BLaER1 (cell line): ENCODE results near the gene DKK3.
A peak's percentile ranks its signal among the peaks of the same experiment; 100 is the strongest.

ENCODE experiments used
- H3K27ac ChIP-seq: shearing (Covaris generic); formaldehyde crosslinking; 2 replicates; pipeline ENCODE4 v1.8.1; 2022
- H3K27me3 ChIP-seq: shearing (Covaris generic); formaldehyde crosslinking; 2 replicates; pipeline ENCODE4 v1.8.1; 2022
- H3K36me3 ChIP-seq: shearing (Covaris generic); formaldehyde crosslinking; 2 replicates; pipeline ENCODE4 v1.8.1; 2022
- H3K4me1 ChIP-seq: shearing (Covaris generic); formaldehyde crosslinking; 2 replicates; pipeline ENCODE4 v1.8.1; 2022
- H3K4me2 ChIP-seq: shearing (Covaris generic); formaldehyde crosslinking; 2 replicates; pipeline ENCODE4 v1.8.1; 2022
- H3K4me3 ChIP-seq: shearing (Covaris generic); formaldehyde crosslinking; 2 replicates; pipeline ENCODE4 v1.8.1; 2022
- H3K9ac ChIP-seq: shearing (Covaris generic); formaldehyde crosslinking; 2 replicates; pipeline ENCODE4 v1.8.1; 2022
- H3K9me3 ChIP-seq: shearing (Covaris generic); formaldehyde crosslinking; 2 replicates; pipeline ENCODE4 v1.8.1; 2022
- H4K20me1 ChIP-seq: shearing (Covaris generic); formaldehyde crosslinking; 2 replicates; pipeline ENCODE4 v1.8.1; 2022
- Cebpa-rat ChIP-seq: shearing (Covaris generic); IDR thresholded peaks from 2 replicates; pipeline ENCODE4 v1.8.1; 2022

Gene DKK3

DNA sequence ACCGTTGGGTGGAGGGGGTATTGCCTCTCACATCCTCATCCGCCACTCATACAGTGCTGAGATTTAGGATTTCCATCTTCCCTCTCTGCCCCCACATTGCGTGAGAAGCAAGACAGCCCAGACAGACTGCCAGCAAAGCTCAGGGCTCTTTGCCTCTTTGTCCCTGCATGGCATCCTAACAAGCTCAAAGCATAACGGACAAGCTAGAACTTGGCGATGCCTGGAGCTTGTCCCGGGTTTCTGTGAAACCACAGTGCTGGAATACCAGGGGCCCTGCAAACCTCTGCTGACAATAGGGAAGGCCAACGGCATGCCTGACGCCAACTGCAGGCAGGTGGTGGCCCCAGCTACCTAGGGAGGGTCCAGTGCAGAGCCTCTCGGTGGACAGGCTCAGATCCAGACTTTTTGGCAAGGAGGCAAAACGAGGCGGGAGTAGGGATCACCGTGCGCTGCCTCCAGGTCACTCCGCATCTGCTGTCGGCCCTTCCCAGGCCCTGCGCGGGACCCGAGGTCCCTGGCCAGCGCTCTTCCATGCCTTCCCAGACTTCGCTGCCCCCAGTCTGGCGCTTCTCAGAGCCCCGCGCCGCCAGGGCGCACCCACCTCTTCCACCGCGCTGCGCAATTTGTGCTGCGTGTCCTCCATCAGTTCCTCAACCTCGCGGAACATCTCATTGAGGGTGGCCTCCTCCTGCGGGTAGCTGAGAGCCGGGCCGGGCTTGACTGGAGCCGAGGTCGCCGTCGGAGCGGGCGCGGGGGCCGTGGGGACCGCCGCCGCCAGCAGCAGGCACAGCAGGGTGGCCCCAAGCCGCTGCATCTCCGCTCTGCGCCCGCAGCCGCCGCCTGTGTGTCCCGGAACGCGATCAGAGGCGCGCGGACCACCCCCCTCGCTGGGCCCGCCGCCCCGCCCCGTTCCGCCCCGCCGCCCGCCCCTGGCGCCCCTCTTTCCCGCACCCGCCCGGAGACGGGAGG lies at the start of gene DKK3:
Gene DKK3 (minus strand): TSS at position 858 of the 969 bp plus-strand sequence. CDS start 44 bp downstream, at position 814.
- no peaks in the 10 kb centered on the region for H3K36me3 ChIP-seq
- TF ChIP-seq Cebpa-rat = no peak
- H4K20me1 ChIP-seq = no peaks in the 10 kb centered on the region
- peaks cover 28% of the 10 kb centered on the region for H3K9me3 ChIP-seq
- H3K4me1 ChIP-seq = no peaks in the 10 kb centered on the region
- H3K4me2 ChIP-seq = peak within 1 kb of the TSS; percentile 24; the same call in 1 of the 2 replicates
- no peak within 1 kb of the TSS for H3K9ac ChIP-seq
- peak within 1 kb of the TSS; percentile 12; the same call in 1 of the 2 replicates for H3K4me3 ChIP-seq
- peaks cover 53% of the 10 kb centered on the region for H3K27me3 ChIP-seq
- H3K27ac ChIP-seq = no peak within 1 kb of the TSS

GRCh38 chr11:12057299-12057980 lies 49.0 kb upstream of the DKK3 start:
- TF ChIP-seq Cebpa-rat = no peak
- no peaks in the 10 kb centered on the region for H4K20me1 ChIP-seq
- no peaks in the 10 kb centered on the region for H3K36me3 ChIP-seq
- no peaks in the 10 kb centered on the region for H3K27me3 ChIP-seq
- no peak overlapping the region for H3K27ac ChIP-seq
- peaks cover 14% of the 10 kb centered on the region for H3K9me3 ChIP-seq
- H3K4me3 ChIP-seq = no peak overlapping the region
- peaks cover 31% of the 10 kb centered on the region for H3K4me1 ChIP-seq
- H3K9ac ChIP-seq = no peak overlapping the region
- no peak overlapping the region for H3K4me2 ChIP-seq

DNA sequence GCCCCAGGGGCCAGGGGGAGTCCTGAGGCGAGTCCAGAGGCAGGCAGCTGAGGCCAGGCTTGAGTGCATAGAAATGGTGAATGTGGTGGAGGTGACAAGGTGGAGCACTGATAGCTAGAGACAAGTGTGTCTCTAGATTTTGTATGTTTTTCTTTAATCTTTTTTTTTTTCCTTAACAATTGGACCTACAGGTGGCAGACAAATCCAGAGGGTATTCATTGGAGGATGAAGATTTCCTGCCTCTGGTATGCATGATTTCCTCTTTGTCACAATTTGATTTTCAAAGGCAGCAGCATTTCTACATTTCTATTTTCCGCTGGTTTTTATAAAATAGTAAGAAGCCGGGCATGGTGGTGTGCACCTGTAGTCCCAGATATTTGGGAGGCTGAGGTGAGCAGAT lies 47.7 kb upstream of the DKK3 start:
- Histone ChIP-seq H3K27ac (no peak overlapping the region), H3K4me3 (no peak overlapping the region), H3K4me1 (peaks cover 23% of the 10 kb centered on the region), H3K27me3 (no peaks in the 10 kb centered on the region), H3K36me3 (no peaks in the 10 kb centered on the region), H3K4me2 (peak overlapping the region; percentile 25), H3K9me3 (peaks cover 14% of the 10 kb centered on the region), H4K20me1 (no peaks in the 10 kb centered on the region), H3K9ac (no peak overlapping the region)
- TF ChIP-seq Cebpa-rat = no peak

GRCh38 chr11:12053606-12054361 lies 45.4 kb upstream of the DKK3 start:
- Histone ChIP-seq H4K20me1 (no peaks in the 10 kb centered on the region), H3K4me2 (peak overlapping the region; percentile 13), H3K4me1 (peaks cover 35% of the 10 kb centered on the region), H3K4me3 (no peak overlapping the region), H3K27me3 (no peaks in the 10 kb centered on the region), H3K36me3 (no peaks in the 10 kb centered on the region), H3K9ac (no peak overlapping the region), H3K9me3 (peaks cover 14% of the 10 kb centered on the region), H3K27ac (no peak overlapping the region)
- TF ChIP-seq Cebpa-rat = no peak

GRCh38 chr11:12052676-12053605 lies 44.5 kb upstream of the DKK3 start:
- peaks cover 35% of the 10 kb centered on the region for H3K4me1 ChIP-seq
- H3K9me3 ChIP-seq = peaks cover 14% of the 10 kb centered on the region
- H4K20me1 ChIP-seq = no peaks in the 10 kb centered on the region
- H3K27ac ChIP-seq = no peak overlapping the region
- no peak overlapping the region for H3K4me3 ChIP-seq
- no peaks in the 10 kb centered on the region for H3K36me3 ChIP-seq
- TF ChIP-seq Cebpa-rat = no peak
- no peaks in the 10 kb centered on the region for H3K27me3 ChIP-seq
- no peak overlapping the region for H3K9ac ChIP-seq
- H3K4me2 ChIP-seq = peak overlapping the region; percentile 13; the same call in 1 of the 2 replicates

- no peaks in the 10 kb centered on the region for H3K36me3 ChIP-seq
- TF ChIP-seq Cebpa-rat = no peak
- H3K4me3 ChIP-seq = no peak overlapping the region
- H3K9ac ChIP-seq = no peak overlapping the region
- no peaks in the 10 kb centered on the region for H3K9me3 ChIP-seq
- H4K20me1 ChIP-seq = no peaks in the 10 kb centered on the region
- H3K27me3 ChIP-seq = no peaks in the 10 kb centered on the region
- no peak overlapping the region for H3K27ac ChIP-seq
- peaks cover 32% of the 10 kb centered on the region for H3K4me1 ChIP-seq
- peak overlapping the region; percentile 62; the same call in 1 of the 2 replicates for H3K4me2 ChIP-seq
Observed at GRCh38 chr11:12051287-12051662, 42.8 kb upstream of the DKK3 start.

DNA sequence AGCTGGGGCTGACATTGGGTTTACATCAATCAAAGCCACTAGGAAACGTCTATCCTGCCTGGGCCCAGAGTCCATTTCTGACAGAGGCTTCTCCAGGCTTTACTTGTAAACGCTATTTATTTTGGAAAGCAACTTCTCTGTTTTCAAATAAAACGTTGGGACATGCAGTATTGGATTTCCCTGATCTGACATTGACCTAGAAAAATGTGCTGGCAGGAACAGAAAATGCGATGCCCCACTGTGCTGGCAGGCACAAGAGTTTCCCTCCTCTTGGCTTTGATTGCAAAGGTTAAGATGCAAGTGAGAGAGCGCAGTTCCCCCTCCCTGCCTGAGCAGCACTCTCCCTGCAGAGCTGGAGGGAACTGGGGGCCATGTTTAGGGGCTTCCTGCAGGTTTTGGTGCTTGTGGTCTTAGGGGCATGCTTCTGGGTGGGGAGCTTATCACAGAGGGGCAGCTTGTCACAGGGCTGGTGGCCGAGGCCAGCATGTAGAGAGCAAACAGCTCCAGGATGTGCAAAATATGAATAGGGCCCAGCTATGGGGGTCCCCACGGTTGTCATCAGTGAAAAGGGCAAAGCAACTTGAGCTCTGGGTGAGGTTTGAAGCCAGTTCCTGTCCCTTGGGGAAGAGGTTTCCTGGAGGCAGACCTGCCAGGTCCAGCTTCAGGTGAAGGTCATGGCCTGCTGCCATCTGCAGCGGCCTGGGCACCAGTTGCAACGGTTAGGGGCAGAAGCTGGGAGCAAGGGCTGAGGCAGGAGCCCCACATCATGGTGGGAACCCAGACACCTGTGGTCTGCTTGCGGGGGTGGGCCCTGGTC lies 42.3 kb upstream of the DKK3 start:
- Histone ChIP-seq H4K20me1 (no peaks in the 10 kb centered on the region), H3K27ac (no peak overlapping the region), H3K9ac (no peak overlapping the region; the same call in 1 of the 2 replicates), H3K27me3 (no peaks in the 10 kb centered on the region), H3K9me3 (no peaks in the 10 kb centered on the region), H3K4me3 (no peak overlapping the region), H3K36me3 (no peaks in the 10 kb centered on the region), H3K4me1 (peaks cover 26% of the 10 kb centered on the region), H3K4me2 (peak overlapping the region; percentile 62)
- no peak for TF ChIP-seq Cebpa-rat
